Measurements from ENCODE around the gene EGFR. TPM values are rescaled to one million over a fixed set of nuclear protein-coding genes. Genes with fewer than 3 reads are reported as not detected.

The EGFR gene
- total RNA-seq, 4 donors from 2014 or later = 224 to 292 (median 233) TPM

DNA sequence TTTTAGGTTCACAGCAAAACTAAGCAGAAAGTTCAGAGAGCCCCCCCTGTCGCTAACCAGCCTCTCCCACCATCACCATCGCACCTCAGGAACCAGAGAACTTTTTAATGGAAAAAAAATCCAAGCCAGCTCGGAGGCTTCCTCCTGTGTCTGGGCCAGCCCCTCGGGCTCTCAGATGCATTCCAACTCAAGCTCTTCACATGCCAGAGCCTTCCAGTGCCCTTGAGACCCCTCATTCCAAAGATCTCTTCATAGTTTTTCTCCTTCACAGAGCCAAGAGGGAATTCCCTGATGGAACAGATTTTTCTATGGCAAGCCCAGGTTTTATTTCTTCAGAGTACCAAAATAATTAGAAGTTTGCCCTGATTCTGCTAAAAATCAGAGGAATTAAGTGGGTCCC, 192.9 kb downstream of the EGFR start:
- 47 to 56% methylated on average over 4 of the region's 4 CpGs for WGBS, 2 donors
- DNase-seq (ENCODE audit: low spot score in 2 of 2) = no peak
- TF ChIP-seq, protein P1, sequence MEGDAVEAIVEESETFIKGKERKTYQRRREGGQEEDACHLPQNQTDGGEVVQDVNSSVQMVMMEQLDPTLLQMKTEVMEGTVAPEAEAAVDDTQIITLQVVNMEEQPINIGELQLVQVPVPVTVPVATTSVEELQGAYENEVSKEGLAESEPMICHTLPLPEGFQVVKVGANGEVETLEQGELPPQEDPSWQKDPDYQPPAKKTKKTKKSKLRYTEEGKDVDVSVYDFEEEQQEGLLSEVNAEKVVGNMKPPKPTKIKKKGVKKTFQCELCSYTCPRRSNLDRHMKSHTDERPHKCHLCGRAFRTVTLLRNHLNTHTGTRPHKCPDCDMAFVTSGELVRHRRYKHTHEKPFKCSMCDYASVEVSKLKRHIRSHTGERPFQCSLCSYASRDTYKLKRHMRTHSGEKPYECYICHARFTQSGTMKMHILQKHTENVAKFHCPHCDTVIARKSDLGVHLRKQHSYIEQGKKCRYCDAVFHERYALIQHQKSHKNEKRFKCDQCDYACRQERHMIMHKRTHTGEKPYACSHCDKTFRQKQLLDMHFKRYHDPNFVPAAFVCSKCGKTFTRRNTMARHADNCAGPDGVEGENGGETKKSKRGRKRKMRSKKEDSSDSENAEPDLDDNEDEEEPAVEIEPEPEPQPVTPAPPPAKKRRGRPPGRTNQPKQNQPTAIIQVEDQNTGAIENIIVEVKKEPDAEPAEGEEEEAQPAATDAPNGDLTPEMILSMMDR (IDR thresholded peaks at IDR 0.05) = no peak
- TF ChIP-seq POLR2A (IDR thresholded peaks at IDR 0.05) = no peak
- intact Hi-C loops (cut with DNase I; ENCODE audit: low total_unique reads) = no loop called here
- no peak overlapping the region for H3K4me3 ChIP-seq (ENCODE audit: low read depth, poor library complexity, severe bottlenecking)

GRCh38 chr7:55212176-55212575, 193.4 kb downstream of the EGFR start:
- 62 to 67% methylated on average over 8 of the region's 8 CpGs for WGBS, 2 donors
- intact Hi-C loops (cut with DNase I; ENCODE audit: low total_unique reads) = no loop called here
- TF ChIP-seq, protein P1 (IDR thresholded peaks at IDR 0.05) = no peak
- no peak for TF ChIP-seq POLR2A (IDR thresholded peaks at IDR 0.05)
- H3K4me3 ChIP-seq (ENCODE audit: low read depth, poor library complexity, severe bottlenecking) = no peak overlapping the region
- DNase-seq (ENCODE audit: low spot score in 2 of 2) = no peak

GRCh38 chr7:55212838-55213237, 194.0 kb downstream of the EGFR start:
- TF ChIP-seq POLR2A (IDR thresholded peaks at IDR 0.05) = no peak
- TF ChIP-seq, protein P1 (IDR thresholded peaks at IDR 0.05) = no peak
- no peak for DNase-seq (ENCODE audit: low spot score in 2 of 2)
- intact Hi-C loops (cut with DNase I; ENCODE audit: low total_unique reads) = no loop called here
- 11 to 28% methylated on average over 9 to 10 of the region's 10 CpGs for WGBS, 2 donors
- H3K4me3 ChIP-seq (ENCODE audit: low read depth, poor library complexity, severe bottlenecking) = no peak overlapping the region

DNA sequence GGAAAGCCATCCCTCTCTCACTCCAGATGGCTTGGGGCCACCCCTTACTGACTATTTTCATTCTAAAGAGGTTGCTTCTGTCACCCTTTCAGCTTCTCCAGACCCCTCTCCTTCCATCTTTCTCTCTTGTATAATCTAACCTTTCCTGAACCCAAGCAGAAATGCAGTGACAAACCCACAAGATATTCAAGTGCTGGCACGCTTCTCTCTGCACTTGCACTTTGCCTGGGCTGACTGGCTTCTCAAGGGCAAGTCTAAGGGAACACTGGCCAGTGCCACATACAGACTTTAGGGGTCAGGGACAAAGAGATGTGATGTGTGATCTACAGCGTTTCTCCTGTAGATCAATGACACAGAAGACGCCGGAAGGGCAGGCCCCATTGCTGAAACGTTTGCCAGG, 195.9 kb downstream of the EGFR start:
- DNase-seq (ENCODE audit: low spot score in 2 of 2) = no peak
- no peak overlapping the region for H3K4me3 ChIP-seq (ENCODE audit: low read depth, poor library complexity, severe bottlenecking)
- 59 to 62% methylated on average over 5 of the region's 5 CpGs for WGBS, 2 donors
- TF ChIP-seq, protein P1 (IDR thresholded peaks at IDR 0.05) = no peak
- no peak for TF ChIP-seq POLR2A (IDR thresholded peaks at IDR 0.05)
- intact Hi-C loops (cut with DNase I; ENCODE audit: low total_unique reads) = no loop called here

DNA sequence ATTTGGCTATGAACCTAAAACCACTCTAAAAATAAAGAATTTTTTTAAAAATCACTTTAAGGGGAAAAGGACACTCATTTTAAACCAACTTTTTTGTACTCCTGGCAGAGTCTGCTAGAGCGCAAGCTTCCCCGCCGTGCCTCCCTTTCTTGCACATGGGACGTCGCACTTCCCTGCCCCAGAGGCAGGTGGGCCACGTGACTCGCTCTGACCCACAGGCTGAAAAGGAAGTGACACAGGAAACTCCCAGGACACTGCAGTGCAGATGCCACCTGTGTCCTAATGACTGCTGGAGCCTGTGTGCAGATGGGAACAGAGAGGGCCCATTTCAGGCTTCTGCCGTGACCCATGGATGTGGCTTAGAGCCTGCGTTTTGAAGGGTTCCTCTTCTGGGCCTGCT, 204.2 kb downstream of the EGFR start:
- intact Hi-C loops (cut with DNase I; ENCODE audit: low total_unique reads) = no loop called here
- no peak overlapping the region for H3K4me3 ChIP-seq (ENCODE audit: low read depth, poor library complexity, severe bottlenecking)
- TF ChIP-seq POLR2A (IDR thresholded peaks at IDR 0.05) = no peak
- TF ChIP-seq, protein P1 (IDR thresholded peaks at IDR 0.05) = no peak
- 75 to 81% methylated on average over 9 of the region's 9 CpGs for WGBS, 2 donors
- no peak for DNase-seq (ENCODE audit: low spot score in 2 of 2)

- no peak for DNase-seq (ENCODE audit: low spot score in 2 of 2)
- peak overlapping the region; percentile 7 for H3K4me3 ChIP-seq (ENCODE audit: low read depth, poor library complexity, severe bottlenecking)
- WGBS, 2 donors = 86 to 87% methylated on average over 5 of the region's 5 CpGs
- TF ChIP-seq POLR2A (IDR thresholded peaks at IDR 0.05) = no peak
- TF ChIP-seq, protein P1 (IDR thresholded peaks at IDR 0.05) = no peak
- intact Hi-C loops (cut with DNase I; ENCODE audit: low total_unique reads) = no loop called here
These were observed 205.3 kb downstream of the EGFR start for GRCh38 chr7:55224111-55224510.

Measured in lower leg skin (tissue), 4 donors.